GM19043 (cell line): ENCODE results near the gene PHLPP1.

Experiments used
- ATAC-seq: cut with Tn5 transposase; IDR thresholded peaks from one replicate; pipeline ENCODE4 v1.9.1; 2021; ENCODE audit warnings: low read depth; ENCODE audit not compliant: unreplicated experiment

Gene PHLPP1

GRCh38 chr18:62973689-62974088 lies 258.3 kb downstream of the PHLPP1 start:
- ATAC-seq = no peak

- no peak for ATAC-seq
These were observed 259.0 kb downstream of the PHLPP1 start for GRCh38 chr18:62974388-62974787.

GRCh38 chr18:62974928-62975675 lies 259.8 kb downstream of the PHLPP1 start:
- ATAC-seq = no peak

GRCh38 chr18:62975785-62976184 lies 260.4 kb downstream of the PHLPP1 start:
- no peak for ATAC-seq

GRCh38 chr18:62976227-62976626 lies 260.9 kb downstream of the PHLPP1 start:
- ATAC-seq = no peak

GRCh38 chr18:62977512-62977911 lies 262.2 kb downstream of the PHLPP1 start:
- no peak for ATAC-seq

- no peak for ATAC-seq
These were observed 263.1 kb downstream of the PHLPP1 start for GRCh38 chr18:62978251-62979049.

- no peak for ATAC-seq
These were observed 263.8 kb downstream of the PHLPP1 start for GRCh38 chr18:62979176-62979575.

GRCh38 chr18:62979900-62980299 lies 264.6 kb downstream of the PHLPP1 start:
- no peak for ATAC-seq

- no peak for ATAC-seq
These were observed 266.2 kb downstream of the PHLPP1 start for GRCh38 chr18:62981566-62981965.

- ATAC-seq = no peak
These were observed 267.4 kb downstream of the PHLPP1 start for GRCh38 chr18:62982600-62983251.

- ATAC-seq = no peak
These were observed 269.4 kb downstream of the PHLPP1 start for GRCh38 chr18:62984656-62985315.

GRCh38 chr18:62986490-62986889 lies 271.1 kb downstream of the PHLPP1 start:
- no peak for ATAC-seq

GRCh38 chr18:62987055-62987830 lies 271.9 kb downstream of the PHLPP1 start:
- ATAC-seq = no peak

- no peak for ATAC-seq
These were observed 272.5 kb downstream of the PHLPP1 start for GRCh38 chr18:62987859-62988258.

- ATAC-seq = no peak
These were observed 273.1 kb downstream of the PHLPP1 start for GRCh38 chr18:62988471-62988870.

- ATAC-seq = no peak
These were observed 273.9 kb downstream of the PHLPP1 start for GRCh38 chr18:62989195-62989594.

GRCh38 chr18:62990653-62991052 lies 275.3 kb downstream of the PHLPP1 start:
- ATAC-seq = no peak

GRCh38 chr18:62991389-62991788 lies 276.0 kb downstream of the PHLPP1 start:
- ATAC-seq = no peak

GRCh38 chr18:62991959-62992358 lies 276.6 kb downstream of the PHLPP1 start:
- no peak for ATAC-seq
